GM19238 (cell line): ENCODE measurements around the gene P3H3.
A peak's percentile ranks its signal among the peaks of the same experiment; 100 is the strongest.

Source experiments
- DNase-seq: peaks from one replicate; pipeline ENCODE4 v3.0.0; 2011; ENCODE audit warnings: low spot score; ENCODE audit not compliant: insufficient read length

P3H3 gene

DNA sequence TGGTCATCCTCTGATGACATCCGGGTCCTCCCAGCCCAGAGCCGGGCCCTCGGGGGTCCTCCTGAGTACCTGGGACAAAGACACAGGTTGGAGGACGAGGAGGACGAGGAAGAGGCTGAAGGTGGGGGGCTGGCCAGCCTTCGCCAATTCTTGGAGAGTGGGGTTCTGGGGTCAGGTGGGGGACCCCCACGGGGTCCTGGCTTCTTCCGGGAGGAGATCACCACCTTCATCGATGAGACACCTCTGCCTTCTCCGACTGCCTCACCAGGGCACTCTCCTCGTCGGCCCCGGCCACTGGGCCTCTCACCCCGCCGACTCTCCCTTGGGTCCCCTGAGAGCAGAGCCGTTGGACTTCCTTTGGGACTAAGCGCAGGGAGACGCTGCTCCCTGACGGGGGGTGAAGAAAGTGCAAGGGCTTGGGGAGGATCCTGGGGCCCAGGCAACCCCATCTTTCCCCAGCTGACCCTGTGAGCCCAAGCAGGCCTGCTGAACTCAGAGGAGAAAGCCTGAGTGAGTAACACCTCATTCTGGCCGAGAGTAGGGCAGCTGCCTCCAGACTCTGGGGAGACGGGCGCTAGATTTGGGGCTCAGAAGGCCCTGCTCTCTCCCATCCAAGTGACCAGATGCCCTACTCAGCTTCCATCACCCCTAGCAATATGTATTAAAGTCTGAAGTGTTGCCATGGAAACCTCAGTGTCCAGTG lies 1.3 kb upstream of the P3H3 start:
- no peak for DNase-seq

DNA sequence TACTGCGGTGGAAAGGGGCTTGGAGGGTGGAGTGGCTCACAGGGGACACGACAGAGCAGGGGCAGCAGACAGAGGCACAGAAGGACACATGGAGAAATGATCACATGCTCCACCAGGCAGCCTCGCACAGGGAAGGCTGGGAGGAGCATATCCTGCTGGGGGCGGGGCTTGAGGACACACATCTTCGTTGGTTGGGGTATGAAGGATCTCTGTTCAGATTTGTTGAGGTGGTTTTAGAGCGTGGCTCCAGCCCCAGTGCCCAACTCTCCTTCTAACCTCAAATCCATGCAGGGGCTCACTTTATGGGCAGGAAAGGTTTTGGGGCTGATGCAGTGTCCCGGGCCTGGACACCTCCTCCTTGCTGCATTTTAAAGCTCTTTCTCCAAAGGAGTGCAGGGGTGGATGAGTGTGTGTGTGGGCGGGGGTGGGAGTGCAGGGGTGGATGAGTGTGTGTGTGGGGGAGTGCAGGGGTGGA lies 733 bp upstream of the P3H3 start:
- no peak for DNase-seq

DNA sequence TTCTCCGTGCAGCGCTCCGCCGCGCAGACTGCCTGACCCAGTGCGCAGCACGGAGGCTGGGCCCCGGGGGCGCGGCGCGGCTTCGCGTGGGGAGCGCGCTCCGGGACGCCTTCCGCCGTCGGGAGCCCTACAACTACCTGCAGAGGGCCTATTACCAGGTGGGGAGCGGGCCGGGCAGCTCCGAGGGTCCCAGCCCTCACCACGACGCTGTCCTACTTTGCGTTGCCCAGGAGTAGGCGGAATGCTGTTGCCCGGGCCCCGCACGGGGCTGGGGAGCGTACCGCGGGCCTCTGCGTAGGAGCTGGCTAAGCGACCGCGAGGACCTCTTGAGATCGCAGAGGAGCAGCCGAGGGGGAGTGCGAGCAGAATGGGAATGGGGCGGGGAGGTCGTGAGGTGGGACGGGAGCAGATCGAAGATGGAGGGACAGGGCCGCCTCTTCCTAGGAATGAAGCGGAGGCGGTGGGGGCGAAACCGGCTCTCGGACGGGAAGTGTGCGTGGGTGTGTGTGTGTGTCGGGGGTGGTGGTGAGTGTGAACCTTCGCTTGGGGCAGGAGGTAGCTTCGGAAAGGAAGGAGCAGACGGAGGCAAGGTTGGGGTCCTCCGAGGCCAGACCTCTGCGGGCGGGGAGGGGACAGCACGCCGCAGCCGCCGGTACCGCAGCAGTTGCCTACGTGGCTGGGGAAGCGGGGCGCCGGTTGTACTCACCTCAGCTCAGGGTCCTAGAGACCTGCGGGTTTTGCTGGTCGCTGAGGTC lies 751 bp downstream of the P3H3 start:
- no peak for DNase-seq

DNA sequence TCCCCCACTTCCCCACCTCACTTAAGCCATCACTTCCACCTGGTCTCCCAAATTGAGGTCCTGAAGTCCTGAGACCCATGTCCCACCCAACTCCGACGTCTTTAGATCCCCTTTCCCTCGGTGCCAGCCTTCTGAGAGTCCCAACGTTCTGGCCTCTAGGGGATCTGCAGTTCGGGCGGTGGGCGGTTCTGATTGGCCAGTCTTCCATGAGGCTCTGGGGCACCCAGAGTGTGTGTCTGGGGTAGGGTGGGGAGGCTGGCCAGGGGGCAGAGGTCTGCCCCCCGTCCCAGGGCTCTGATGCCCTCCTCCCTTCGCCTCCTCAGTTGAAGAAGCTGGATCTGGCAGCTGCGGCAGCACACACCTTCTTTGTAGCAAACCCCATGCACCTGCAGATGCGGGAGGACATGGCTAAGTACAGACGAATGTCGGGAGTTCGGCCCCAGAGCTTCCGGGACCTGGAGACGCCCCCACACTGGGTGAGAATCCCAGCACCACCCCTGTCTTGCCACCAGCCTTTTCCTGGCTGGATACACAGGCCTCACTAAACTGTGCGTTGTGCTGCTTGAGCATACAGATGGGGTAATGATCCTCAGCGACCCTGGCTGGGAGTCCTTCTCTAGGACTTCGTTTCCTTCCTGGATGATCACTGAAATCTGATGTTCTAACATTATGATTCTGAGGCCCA lies 1.5 kb downstream of the P3H3 start:
- no peak for DNase-seq

DNA sequence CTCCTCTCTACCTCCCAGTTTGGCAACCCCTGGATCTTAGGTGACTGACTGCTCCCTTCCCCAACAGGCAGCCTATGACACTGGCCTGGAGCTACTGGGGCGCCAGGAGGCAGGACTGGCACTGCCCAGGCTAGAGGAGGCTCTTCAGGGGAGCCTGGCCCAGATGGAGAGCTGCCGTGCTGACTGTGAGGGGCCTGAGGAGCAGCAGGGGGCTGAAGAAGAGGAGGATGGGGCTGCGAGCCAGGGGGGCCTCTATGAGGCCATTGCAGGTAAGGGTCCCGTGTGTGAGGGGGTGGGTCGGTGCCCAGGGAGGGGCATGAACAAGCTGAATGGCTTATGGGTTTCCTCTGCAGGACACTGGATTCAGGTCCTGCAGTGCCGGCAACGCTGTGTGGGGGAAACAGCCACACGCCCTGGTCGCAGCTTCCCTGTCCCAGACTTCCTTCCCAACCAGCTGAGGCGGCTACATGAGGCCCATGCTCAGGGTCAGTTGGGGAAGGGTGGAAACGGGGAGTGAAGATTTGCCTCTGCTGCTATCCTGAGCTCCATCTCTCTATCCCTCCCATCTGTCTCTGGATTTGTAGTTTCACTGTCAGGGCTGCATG lies 2.2 kb downstream of the P3H3 start:
- no peak for DNase-seq

DNA sequence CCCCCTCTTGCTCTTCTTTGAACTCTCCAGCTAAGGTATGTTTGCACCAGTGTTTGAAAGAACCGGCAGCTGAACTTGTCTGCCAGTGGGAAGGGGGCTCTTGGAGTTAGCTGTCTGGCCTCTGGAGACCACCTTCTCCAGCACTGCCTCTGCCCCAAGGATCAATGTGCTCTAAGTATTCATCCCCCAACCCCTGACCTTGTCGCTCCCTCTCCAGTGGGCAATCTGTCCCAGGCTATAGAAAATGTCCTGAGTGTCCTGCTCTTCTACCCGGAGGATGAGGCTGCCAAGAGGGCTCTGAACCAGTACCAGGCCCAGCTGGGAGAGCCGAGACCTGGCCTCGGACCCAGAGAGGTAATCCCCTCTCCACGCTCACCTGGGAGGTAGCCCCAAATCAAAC lies 2.8 kb downstream of the P3H3 start:
- no peak for DNase-seq

DNA sequence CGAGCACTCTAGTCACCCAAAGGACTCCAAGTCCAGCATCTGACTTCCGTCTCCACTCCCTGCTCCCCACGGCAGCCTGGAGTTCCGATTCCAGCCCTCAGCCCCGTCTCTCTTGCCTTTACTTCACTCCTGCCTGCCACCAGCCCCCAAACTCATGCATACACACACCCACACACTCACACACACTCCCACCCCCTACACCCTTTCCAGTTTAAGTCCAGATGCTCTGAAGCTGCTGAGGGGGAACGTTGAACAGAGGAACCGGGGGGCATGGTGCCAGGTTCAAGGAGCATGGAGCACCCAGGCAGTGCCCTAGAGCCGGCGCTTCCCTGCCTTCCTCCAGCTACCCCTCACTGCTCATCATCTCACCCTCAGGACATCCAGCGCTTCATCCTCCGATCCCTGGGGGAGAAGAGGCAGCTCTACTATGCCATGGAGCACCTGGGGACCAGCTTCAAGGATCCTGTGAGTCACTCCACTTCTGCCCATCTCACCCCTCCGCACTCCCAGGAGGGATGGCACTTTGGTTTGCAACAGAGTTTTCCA lies 3.3 kb downstream of the P3H3 start:
- DNase-seq: no peak

DNA sequence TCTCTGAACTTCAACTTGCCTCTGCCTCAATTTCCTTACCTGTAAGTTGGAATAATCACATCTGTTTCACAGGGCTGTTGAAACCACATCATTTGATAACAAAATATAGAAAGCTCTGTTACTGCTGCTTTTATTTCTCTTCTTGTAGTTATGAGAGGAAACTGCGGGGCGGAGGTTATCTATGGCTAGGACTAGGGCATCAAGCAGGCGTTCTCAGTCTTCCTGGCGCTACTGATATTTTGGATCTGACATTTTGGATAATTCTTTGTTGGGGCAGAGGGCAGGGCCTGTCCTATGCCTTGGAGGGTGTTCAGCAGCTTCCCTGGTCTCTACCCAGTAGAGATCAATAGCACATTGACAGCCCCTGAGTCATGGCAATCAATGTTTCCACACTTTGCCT lies 3.9 kb downstream of the P3H3 start:
- DNase-seq: no peak

DNA sequence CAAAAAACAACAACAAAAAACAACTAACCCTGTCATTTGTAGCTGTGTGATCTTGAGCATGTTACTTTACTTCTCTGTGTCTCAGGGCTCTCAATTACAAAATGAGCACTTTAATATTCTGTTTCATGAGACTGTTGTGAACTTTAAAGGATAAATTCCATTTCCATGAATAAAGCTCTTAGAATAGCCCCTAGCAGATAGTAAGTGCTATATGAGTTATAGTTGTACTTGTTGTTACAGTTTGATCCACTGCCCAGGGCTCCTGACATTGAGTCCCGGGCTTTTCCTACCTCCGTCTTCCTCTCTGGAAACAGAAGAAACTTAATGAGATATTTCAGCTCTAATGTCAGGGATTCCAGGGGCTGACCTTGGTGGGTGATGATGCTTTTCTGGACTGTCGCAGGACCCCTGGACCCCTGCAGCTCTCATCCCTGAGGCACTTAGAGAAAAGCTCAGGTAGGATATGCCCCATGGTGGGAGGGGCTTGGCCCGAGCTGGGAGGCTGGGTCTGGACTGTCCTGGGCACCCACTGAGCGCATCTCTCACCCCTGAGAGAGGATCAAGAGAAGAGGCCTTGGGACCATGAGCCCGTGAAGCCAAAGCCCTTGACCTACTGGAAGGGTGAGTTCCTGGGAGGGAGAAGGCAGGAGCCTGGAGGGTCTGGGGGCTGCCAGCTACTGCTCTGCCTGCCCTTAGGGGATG lies 5.1 kb downstream of the P3H3 start:
- no peak for DNase-seq

DNA sequence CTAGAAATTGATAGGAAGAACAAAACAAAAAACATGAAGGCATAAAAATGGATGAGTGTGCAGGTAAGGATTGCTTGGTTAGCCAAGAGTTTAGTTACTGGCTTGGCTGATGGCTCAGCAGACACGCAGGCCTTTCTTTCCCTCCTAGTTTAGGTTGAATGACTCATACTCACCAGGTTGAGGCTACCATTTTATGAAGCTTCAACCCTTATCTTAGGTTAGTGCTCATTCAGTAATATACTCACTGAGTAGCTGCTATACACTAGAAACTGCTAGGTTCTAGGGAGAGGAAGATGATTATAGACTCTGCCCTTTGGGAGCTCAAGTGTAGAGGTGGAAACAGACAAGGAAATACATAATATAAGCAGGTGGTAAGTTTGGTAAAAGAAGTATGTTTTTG lies 6.0 kb downstream of the P3H3 start:
- no peak for DNase-seq

DNA sequence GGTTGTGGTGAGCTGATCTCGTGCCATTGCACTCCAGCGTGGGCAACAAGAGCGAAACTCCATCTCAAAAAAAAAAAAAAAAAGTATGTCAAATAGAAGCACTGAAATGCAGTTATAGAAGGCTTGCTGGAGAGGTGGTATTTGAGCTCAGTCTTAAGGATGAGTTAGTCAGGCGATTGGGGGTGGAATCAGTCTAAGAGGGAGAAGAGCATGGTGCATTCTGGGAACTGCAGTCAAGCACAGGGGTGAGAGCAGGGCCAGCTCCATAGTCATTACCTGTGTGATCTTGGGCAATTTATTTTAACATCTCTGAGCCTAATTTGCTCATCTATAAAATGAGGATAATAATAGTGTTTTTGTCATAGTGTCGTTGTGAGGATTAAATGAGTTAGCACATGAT lies 6.7 kb downstream of the P3H3 start:
- no peak for DNase-seq

DNA sequence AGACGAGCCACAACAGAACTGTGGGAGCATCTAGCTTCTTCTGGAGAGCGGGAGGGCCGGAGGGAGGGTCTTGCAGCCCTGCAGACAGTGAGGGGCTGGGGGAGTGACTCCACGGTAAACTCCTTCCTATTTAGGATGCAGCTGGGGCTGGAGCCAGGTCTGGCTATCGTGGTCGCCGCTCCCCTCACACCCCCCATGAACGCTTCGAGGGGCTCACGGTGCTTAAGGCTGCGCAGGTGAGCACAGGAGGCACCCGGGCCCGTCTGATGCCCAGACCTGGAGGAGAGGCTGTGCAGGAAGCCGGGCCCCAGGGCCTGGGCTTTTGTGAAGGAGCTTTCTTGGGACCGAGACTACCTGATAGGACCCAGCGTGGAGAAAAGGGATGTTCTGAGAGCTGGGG lies 8.6 kb downstream of the P3H3 start:
- no peak for DNase-seq

DNA sequence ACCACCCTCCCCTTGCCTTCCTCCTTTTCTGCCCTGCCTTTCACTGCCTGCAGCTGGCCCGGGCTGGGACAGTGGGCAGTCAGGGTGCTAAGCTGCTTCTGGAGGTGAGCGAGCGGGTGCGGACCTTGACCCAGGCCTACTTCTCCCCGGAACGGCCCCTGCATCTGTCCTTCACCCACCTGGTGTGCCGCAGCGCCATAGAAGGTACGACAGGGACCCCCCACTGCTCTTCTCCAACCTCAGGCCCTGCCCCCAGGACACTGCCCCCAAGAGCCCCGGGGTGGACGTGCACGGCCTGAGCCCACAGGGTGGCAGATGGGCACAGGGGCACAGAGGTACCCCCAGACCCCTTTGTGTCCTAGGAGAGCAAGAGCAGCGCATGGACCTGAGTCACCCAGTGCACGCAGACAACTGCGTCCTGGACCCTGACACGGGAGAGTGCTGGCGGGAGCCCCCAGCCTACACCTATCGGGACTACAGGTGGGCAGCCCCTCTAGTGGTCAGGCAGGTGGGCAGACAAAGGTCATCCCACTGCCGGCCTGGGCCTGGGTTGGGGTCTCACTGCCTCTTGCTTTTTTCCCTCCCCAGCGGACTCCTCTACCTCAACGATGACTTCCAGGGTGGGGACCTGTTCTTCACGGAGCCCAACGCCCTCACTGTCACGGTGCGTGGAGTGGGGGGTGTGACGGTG lies 9.3 kb downstream of the P3H3 start:
- no peak for DNase-seq

DNA sequence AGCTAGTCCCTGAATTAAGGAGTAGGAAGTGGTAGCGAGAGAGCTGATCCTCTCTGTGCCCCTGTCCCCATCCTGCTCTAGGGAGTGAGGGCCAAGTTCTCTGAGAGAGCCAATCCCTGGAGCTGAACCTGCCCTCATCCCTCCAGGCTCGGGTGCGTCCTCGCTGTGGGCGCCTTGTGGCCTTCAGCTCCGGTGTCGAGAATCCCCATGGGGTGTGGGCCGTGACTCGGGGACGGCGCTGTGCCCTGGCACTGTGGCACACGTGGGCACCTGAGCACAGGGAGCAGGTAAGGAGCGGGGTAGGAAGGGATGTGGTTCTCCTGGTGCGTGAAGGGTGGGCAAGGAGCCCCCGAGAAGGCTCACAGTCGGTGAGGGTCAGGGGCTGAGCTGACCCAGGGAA lies 10.6 kb downstream of the P3H3 start:
- no peak for DNase-seq

DNA sequence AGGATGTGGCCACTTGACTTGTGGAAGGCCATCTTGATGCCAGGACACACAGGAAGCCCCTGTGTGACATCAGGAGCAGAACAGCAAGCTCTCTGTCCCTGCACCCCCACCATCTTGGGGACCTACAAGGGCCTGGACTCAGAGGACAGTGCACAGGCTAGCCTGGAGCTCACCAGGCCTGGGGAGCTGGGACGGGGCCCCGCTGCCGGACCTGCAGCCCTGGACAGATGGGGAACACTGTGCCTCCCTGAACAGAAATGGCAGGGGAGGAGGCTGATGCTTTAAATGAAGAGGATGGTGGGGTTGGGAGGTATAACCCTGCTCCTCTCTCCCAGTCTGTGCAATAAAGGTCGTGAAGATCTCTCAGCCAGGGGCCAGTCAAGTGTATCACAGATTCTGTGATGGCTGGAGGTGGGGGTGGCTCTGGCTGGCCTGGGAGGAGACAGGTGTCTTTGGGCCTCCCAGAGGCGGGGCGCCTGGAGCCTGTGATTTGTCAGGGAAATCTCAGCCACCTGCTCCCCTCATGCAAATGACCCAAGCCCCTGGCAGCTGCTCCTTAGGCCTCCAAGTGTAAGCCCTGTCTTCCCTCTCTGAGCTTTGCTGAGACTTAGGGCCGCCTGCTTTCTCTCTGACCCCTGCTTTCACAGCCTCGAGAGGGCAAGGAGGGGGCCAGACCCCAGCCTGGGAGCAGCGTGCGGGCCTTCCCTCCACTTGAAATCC lies 11.4 kb downstream of the P3H3 start:
- peak; percentile 73 for DNase-seq

DNA sequence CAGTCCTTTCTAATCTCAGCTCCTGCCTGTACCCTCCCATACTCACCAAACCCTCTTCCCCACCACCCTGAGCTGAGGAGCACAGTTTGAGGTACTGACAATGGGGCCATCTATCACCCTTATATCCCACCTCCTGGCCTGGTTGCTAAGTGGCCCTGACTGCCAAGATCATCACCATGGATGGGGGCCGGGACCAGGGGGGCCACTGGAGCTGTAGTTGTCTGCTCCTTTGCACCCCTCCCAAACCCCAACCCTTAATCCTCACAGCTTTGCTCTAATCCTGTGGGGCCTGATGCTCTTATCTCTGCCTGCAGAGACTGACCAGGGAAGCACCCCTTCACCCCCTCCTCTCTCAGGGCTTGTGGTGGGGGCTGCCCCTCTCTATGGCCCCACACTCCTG lies 12.1 kb downstream of the P3H3 start:
- no peak for DNase-seq

DNA sequence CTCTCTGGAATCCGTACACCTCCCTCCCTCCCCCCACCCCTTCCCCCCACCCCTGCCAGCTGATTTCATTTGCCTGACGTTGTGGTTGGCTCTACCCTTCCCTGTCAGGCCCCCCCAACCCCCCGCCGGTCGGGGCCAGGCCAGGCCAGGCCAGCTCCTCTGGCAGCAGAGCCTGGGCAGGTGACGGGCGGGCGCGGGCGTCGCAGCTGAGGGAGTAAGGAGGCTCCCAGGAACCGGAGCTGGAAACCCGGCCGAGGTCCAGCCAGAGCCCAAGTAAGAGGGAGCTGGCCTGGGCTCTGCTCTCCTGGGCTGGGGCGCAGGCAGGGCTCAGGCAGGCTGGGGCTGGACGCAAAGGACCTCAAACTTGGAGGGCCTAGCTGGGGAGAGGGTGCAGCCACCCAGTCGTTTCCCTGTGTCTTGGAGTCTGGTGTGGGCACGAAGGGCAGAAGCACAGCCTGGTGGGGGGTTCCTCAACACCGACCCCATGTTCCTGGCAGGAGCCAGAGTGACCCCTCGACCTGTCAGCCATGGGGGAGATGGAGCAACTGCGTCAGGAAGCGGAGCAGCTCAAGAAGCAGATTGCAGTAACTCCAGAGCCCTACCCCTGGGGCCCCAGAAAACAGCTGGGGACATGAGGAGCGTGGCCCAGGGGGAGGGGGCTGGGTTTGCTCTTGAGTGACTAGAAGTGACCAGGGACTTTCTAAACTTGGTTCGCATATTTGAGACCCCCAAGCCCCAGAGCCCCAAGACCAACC lies 12.7 kb downstream of the P3H3 start, which contains the start of gene GNB3:
GNB3 (plus strand) TSS at position 165 of the 755 bp plus-strand sequence; CDS start at position 528, 363 bp downstream.
- DNase-seq: no peak

DNA sequence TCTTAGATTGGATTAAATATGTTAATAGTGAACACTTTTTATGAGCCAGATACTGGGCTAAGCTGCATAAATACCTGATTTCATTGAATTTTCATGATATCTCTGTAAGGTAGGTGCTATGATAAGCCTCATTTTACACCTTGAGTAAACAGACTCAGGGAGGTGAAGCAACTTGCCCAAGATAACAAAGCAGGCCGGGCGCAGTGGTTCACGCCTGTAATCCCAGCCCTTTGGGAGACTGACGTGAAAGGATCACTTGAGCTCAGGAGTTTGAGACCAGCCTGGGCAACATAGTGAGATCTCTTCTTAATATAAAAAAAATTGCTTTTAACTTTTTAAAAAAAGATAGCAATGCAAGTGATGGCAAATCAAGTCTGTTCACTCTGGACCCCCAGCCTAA lies 13.9 kb downstream of the P3H3 start:
- no peak for DNase-seq
